Measurements from ENCODE around the gene GNA15.

DNA sequence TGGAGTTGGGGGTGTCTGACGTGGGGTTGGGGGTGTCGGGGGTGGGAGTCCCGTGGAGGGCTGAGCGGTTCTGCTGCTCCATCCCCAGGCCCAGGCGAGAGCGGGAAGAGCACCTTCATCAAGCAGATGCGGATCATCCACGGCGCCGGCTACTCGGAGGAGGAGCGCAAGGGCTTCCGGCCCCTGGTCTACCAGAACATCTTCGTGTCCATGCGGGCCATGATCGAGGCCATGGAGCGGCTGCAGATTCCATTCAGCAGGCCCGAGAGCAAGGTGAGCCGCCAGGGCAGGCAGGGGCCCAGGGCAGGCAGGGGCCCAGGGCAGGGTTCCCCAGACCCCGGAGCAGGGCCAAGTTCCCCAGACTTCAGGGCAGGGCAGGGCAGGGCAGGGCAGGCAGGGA lies 12.7 kb downstream of the GNA15 start:
- TF ChIP-seq, protein P1, sequence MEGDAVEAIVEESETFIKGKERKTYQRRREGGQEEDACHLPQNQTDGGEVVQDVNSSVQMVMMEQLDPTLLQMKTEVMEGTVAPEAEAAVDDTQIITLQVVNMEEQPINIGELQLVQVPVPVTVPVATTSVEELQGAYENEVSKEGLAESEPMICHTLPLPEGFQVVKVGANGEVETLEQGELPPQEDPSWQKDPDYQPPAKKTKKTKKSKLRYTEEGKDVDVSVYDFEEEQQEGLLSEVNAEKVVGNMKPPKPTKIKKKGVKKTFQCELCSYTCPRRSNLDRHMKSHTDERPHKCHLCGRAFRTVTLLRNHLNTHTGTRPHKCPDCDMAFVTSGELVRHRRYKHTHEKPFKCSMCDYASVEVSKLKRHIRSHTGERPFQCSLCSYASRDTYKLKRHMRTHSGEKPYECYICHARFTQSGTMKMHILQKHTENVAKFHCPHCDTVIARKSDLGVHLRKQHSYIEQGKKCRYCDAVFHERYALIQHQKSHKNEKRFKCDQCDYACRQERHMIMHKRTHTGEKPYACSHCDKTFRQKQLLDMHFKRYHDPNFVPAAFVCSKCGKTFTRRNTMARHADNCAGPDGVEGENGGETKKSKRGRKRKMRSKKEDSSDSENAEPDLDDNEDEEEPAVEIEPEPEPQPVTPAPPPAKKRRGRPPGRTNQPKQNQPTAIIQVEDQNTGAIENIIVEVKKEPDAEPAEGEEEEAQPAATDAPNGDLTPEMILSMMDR (IDR thresholded peaks at IDR 0.05), result no peak
- no peak for TF ChIP-seq POLR2A (IDR thresholded peaks at IDR 0.05)

All from Peyer's patch (tissue), 4 donors.